PC-3 (cell line): ENCODE measurements around the gene MRGPRX4. TPM values are rescaled to one million over a fixed set of nuclear protein-coding genes. Genes with fewer than 3 reads are reported as not detected.
"Not testable (repeated sequence)": the region's sequence is repeated elsewhere in the genome, so short reads cannot be mapped to it uniquely, and the experiment has no call there.

Source experiments
- ATAC-seq: fragments of 200-7000 bp; cut with Tn5 transposase; 2 replicates; pipeline ENCODE4 v1.9.1; 2020; ENCODE audit warnings: mild to moderate bottlenecking, moderate library complexity
- Bru-seq: library from RNA; stranded (reverse); fragments of 400-500 nt; gene quantifications from one replicate; lab custom pipeline; 2021; lab: Mats Ljungman, UMichigan
- BruChase-seq, 2 experiments: library from RNA; stranded (reverse); fragments of 400-500 nt; gene quantifications; one replicate each; lab custom pipeline; 2021; lab: Mats Ljungman, UMichigan
- BruUV-seq: library from RNA; stranded (reverse); fragments of 400-500 nt; replicated peaks from 2 replicates; lab custom pipeline; 2021; lab: Mats Ljungman, UMichigan
- CTCF ChIA-PET: fragments of 300-600 bp; sonication (Branson Sonifier 250); formaldehyde crosslinking; loops from one replicate; lab custom pipeline; 2022; ENCODE audit warnings: antibody characterized with exemption; lab: Charles Lee
- POLR2A ChIA-PET: fragments of 300-600 bp; sonication (Branson Sonifier 250); formaldehyde crosslinking; loops from one replicate; lab custom pipeline; 2022; ENCODE audit warnings: antibody characterized with exemption; ENCODE audit not compliant: unreplicated experiment; lab: Charles Lee
- DNase-seq: peaks from one replicate; pipeline ENCODE4 v3.0.0-alpha.2; 2015
- H2AFZ ChIP-seq: fragments of 300-600 bp; sonication (generic); 2 replicates; pipeline ENCODE4 v1.6.0; 2016; ENCODE audit warnings: antibody characterized with exemption, low read length
- H3F3A ChIP-seq: fragments of 300-600 bp; sonication (generic); one replicate; pipeline ENCODE4 v1.6.0; 2017; ENCODE audit warnings: antibody characterized with exemption, low read length, control low read depth, mild to moderate bottlenecking; ENCODE audit not compliant: unreplicated experiment
- H3K27ac ChIP-seq: fragments of 300-600 bp; sonication (generic); 2 replicates; pipeline ENCODE4 v1.5.1; 2016; ENCODE audit warnings: mild to moderate bottlenecking, low read length
- H3K27me3 ChIP-seq: fragments of 300-600 bp; sonication (generic); 2 replicates; pipeline ENCODE4 v1.6.1; 2016; ENCODE audit warnings: low read length, mixed read lengths
- H3K36me3 ChIP-seq: fragments of 300-600 bp; sonication (generic); 2 replicates; pipeline ENCODE4 v1.6.1; 2016; ENCODE audit warnings: low read depth, mixed run types, low read length, mixed read lengths
- H3K4me1 ChIP-seq: fragments of 300-600 bp; sonication (generic); 2 replicates; pipeline ENCODE4 v1.5.1; 2016; ENCODE audit warnings: low read length; ENCODE audit not compliant: insufficient read depth
- H3K4me2 ChIP-seq: fragments of 300-600 bp; sonication (generic); 2 replicates; pipeline ENCODE4 v1.6.0; 2016; ENCODE audit warnings: low read length
- H3K4me3 ChIP-seq: fragments of 300-600 bp; sonication (generic); 2 replicates; pipeline ENCODE4 v1.5.1; 2016; ENCODE audit warnings: mild to moderate bottlenecking, low read length, mixed read lengths
- H3K79me2 ChIP-seq: fragments of 300-600 bp; sonication (generic); 2 replicates; pipeline ENCODE4 v1.6.1; 2017; ENCODE audit warnings: low read length, mixed read lengths
- H3K9ac ChIP-seq: fragments of 300-600 bp; sonication (generic); 2 replicates; pipeline ENCODE4 v1.6.0; 2016; ENCODE audit warnings: mild to moderate bottlenecking, low read length
- H3K9me2 ChIP-seq: fragments of 300-600 bp; sonication (generic); replicated peaks from 2 replicates; pipeline ENCODE4 v1.6.1; 2016; ENCODE audit warnings: mixed run types, low read length, mixed read lengths
- H3K9me3 ChIP-seq: fragments of 300-600 bp; sonication (generic); 2 replicates; pipeline ENCODE4 v1.6.1; 2016; ENCODE audit warnings: low read length, mixed read lengths
- H4K20me1 ChIP-seq: fragments of 300-600 bp; sonication (generic); 2 replicates; pipeline ENCODE4 v1.6.1; 2016; ENCODE audit warnings: low read length, mixed read lengths
- EZH2 ChIP-seq: fragments of 300-600 bp; sonication (generic); IDR thresholded peaks from one replicate; pipeline ENCODE4 v1.6.1; 2017; ENCODE audit warnings: antibody characterized with exemption, mild to moderate bottlenecking, low read length; ENCODE audit not compliant: unreplicated experiment
- EZH2phosphoT487 ChIP-seq: fragments of 300-600 bp; sonication (generic); IDR thresholded peaks from 2 replicates; pipeline ENCODE4 v1.6.1; 2018; ENCODE audit warnings: mild to moderate bottlenecking, antibody characterized with exemption, low read length, borderline replicate concordance
- intact Hi-C: fragments of 100-400 bp; cut with micrococcal nuclease; formaldehyde crosslinking; loops from 2 replicates; pipeline ENCODE4 v1.9.0; 2023
- long read RNA-seq: library from polyadenylated mRNA; unstranded; transcript quantifications from one replicate; pipeline ENCODE4 v2.0.0, GENCODE V29; 2021; ENCODE audit not compliant: unreplicated experiment
- total RNA-seq: library from RNA; depleted of rRNA; stranded (reverse); fragments of >200 nt; gene quantifications from 2 replicates; pipeline ENCODE4 v1.2.3, GENCODE V29; 2014; rRNA removed
- TF ChIP-seq, protein P1 (sequence below): fragments of 300-600 bp; sonication (generic); conservative IDR thresholded peaks from 2 replicates; pipeline ENCODE4 v1.5.1; 2017; ENCODE audit warnings: antibody characterized with exemption, low read depth, mild to moderate bottlenecking, low read length

The MRGPRX4 gene
- total RNA-seq, result not detected in 2 replicates
- Bru-seq, nascent RNA, result not detected
- BruChase-seq, experiment 1, labeled RNA remaining after a 6-hour chase, result not detected
- not detected for BruChase-seq, experiment 2, labeled RNA remaining after a 2-hour chase
- long read RNA-seq, result 0 reads

DNA sequence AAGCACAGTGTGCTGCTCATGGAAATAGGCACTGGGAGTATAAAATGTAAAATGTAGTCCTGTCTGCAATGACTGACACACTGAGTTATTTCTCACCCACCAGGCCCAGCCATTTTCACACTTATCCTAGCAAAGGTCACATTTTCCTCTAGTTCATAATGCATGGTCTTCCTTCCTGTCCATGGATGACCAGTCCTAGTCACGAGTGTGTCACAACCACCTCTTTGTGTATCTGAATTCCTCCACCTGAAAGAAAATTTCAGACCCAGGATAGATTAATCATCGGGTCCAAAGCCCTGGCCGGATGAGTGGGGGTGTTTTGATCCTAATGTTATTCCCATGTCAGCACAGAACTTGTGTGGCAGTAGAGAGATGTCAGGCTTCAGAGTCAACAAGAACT is at the start of gene MRGPRX4:
Gene MRGPRX4, plus strand, starts transcription at position 172 of the 400 bp plus-strand sequence. CDS start 420 bp downstream, outside the sequence.
- ATAC-seq, result no peak
- POLR2A ChIA-PET, result no interaction called here
- CTCF ChIA-PET, result no interaction called here

DNA sequence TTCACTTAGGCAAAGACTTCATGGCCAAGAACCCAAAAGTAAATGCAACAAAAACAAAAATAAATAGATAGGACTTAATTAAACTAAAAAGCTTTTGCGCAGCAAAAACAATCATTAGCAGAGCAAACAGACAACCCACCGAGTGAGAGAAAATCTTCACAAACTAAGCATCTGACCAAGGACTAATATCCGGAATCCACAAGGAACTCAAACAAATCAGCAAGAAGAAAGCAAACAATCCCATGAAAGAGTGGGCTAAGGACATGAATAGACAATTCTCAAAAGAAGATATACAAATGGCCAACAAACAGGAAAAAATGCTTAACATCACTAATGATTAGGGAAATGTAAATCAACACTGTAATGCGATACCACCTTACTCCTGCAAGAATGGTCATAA is 41.5 kb upstream of the MRGPRX4 start:
- CTCF ChIA-PET, H3K9me3 ChIP-seq, intact Hi-C loops, H3K9ac ChIP-seq, H3F3A ChIP-seq, H2AFZ ChIP-seq, H3K9me2 ChIP-seq, H3K4me2 ChIP-seq, H4K20me1 ChIP-seq, ATAC-seq, DNase-seq, POLR2A ChIA-PET, H3K36me3 ChIP-seq, BruUV-seq, H3K79me2 ChIP-seq, H3K27ac ChIP-seq, H3K4me3 ChIP-seq, H3K4me1 ChIP-seq: not testable (repeated sequence)
- H3K27me3 ChIP-seq, result peaks cover 39% of the 10 kb centered on the region

More for the DNA sequence above, at the start of gene MRGPRX4:
- Histone ChIP-seq H3K4me3 (no peak within 1 kb of the TSS), H4K20me1 (no peaks in the 10 kb centered on the region), H3K9ac (no peak within 1 kb of the TSS), H3K27ac (no peak within 1 kb of the TSS), H3F3A (no peaks in the 10 kb centered on the region), H3K79me2 (no peaks in the 10 kb centered on the region), H2AFZ (no peak within 1 kb of the TSS), H3K4me2 (no peak within 1 kb of the TSS), H3K9me3 (no peaks in the 10 kb centered on the region), H3K9me2 (no peaks in the 10 kb centered on the region), H3K27me3 (peaks cover 47% of the 10 kb centered on the region), H3K36me3 (no peaks in the 10 kb centered on the region), H3K4me1 (no peaks in the 10 kb centered on the region)
- BruUV-seq, result no TSS peak
- DNase-seq, result no peak
- TF ChIP-seq, protein P1, sequence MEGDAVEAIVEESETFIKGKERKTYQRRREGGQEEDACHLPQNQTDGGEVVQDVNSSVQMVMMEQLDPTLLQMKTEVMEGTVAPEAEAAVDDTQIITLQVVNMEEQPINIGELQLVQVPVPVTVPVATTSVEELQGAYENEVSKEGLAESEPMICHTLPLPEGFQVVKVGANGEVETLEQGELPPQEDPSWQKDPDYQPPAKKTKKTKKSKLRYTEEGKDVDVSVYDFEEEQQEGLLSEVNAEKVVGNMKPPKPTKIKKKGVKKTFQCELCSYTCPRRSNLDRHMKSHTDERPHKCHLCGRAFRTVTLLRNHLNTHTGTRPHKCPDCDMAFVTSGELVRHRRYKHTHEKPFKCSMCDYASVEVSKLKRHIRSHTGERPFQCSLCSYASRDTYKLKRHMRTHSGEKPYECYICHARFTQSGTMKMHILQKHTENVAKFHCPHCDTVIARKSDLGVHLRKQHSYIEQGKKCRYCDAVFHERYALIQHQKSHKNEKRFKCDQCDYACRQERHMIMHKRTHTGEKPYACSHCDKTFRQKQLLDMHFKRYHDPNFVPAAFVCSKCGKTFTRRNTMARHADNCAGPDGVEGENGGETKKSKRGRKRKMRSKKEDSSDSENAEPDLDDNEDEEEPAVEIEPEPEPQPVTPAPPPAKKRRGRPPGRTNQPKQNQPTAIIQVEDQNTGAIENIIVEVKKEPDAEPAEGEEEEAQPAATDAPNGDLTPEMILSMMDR, result no peak
- TF ChIP-seq EZH2phosphoT487, result no peak
- no peak for TF ChIP-seq EZH2
- intact Hi-C loops, result loop anchor here (5.0 kb wide), 1 partner anchor 590 kb away; no protein-coding TSS in a partner anchor

DNA sequence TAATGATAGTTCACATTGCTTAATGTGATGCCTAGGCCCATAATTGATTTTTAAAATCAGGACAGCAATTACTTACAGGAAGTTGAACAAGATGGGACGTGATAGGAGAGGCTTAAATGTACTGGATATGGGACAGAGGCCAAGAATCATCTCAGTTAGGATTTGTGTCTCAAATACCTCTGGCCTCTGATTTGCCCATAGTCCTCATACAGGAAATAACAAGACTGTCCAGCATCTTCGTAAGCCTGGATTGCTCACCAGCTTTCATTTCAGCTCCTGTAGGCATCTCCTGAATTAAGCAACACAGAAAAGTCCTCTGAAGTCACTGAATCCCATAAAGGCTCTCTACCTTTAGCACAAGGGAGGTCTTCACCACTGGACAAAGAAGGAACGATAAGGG is 40.3 kb upstream of the MRGPRX4 start, which contains the start of gene MRGPRX3:
Gene MRGPRX3, plus strand, starts transcription at position 231 of the 400 bp plus-strand sequence. CDS start 4,632 bp downstream, outside the sequence.
- Histone ChIP-seq H3K9ac (no peak within 1 kb of the TSS), H4K20me1 (no peaks in the 10 kb centered on the region), H3K4me3 (no peak within 1 kb of the TSS), H3K9me2 (no peaks in the 10 kb centered on the region), H3K27ac (no peak within 1 kb of the TSS), H3K4me1 (no peaks in the 10 kb centered on the region), H3K27me3 (peaks cover 42% of the 10 kb centered on the region), H3K4me2 (no peak within 1 kb of the TSS), H3K9me3 (no peaks in the 10 kb centered on the region), H3F3A (no peaks in the 10 kb centered on the region), H3K36me3 (no peaks in the 10 kb centered on the region), H2AFZ (no peak within 1 kb of the TSS), H3K79me2 (no peaks in the 10 kb centered on the region)
- BruUV-seq, result no TSS peak
- intact Hi-C loops, result no loop called here
- DNase-seq, result no peak
- ChIA-PET CTCF (no interaction called here), POLR2A (no interaction called here)
- no peak for ATAC-seq
- TF ChIP-seq, protein P1, result no peak
- no peak for TF ChIP-seq EZH2
- TF ChIP-seq EZH2phosphoT487, result no peak
